HepG2 (cell line): ENCODE results near the gene OTOP3. TPM values are rescaled to one million over a fixed set of nuclear protein-coding genes. Genes with fewer than 3 reads are reported as not detected.

Experiments
- ATAC-seq: fragments of 200-7000 bp; cut with Tn5 transposase; 3 replicates; pipeline ENCODE4 v1.9.1; 2020; ENCODE audit warnings: mild to moderate bottlenecking, moderate library complexity
- BruUV-seq: library from RNA; stranded (reverse); fragments of 400-500 nt; replicated peaks from 2 replicates; lab custom pipeline; 2021; lab: Mats Ljungman, UMichigan
- CTCF ChIA-PET: fragments of 300-600 bp; formaldehyde crosslinking; extraction: SDS; loops from one replicate; lab custom pipeline; 2021; ENCODE audit warnings: low total read pairs, inconsistent platforms, low intra/inter-chr PET ratio; lab: Yijun Ruan, JAX
- POLR2A ChIA-PET: fragments of 350-600 bp; sonication (Branson Sonifier 250); formaldehyde crosslinking; loops from one replicate; lab custom pipeline; 2020; ENCODE audit warnings: antibody characterized with exemption, inconsistent platforms; lab: Yijun Ruan, JAX
- DNase-seq: peaks from one replicate; pipeline ENCODE4 v3.0.0-alpha.2; 2015; ENCODE audit warnings: low spot score
- FAIRE-seq: peaks from 3 replicates; lab custom pipeline; 2011; peaks lifted over from hg19 to GRCh38; lab: Jason Lieb, UNC
- H2AFZ ChIP-seq: one replicate; pipeline ENCODE4 v1.6.1; 2011; ENCODE audit warnings: low read length, inconsistent platforms
- H3K27ac ChIP-seq: fragments of 300-600 bp; 3 replicates; pipeline ENCODE4 v1.8.0; 2011; ENCODE audit warnings: mixed run types, mild to moderate bottlenecking, mixed read lengths, low read length, inconsistent platforms; ENCODE audit not compliant: insufficient read depth; ENCODE audit errors: extremely low read length
- H3K27me3 ChIP-seq, 2 experiments: fragments of 200-600 bp in 1 of 2; 2 replicates in 1 of 2; 3 replicates in 1 of 2; pipeline versions ENCODE4 v1.6.0 to v1.8.0; 2011; ENCODE audit warnings: low read length in 2 of 2, mild to moderate bottlenecking in 2 of 2, moderate library complexity in 2 of 2, inconsistent platforms in 1 of 2; ENCODE audit not compliant: insufficient read depth in 2 of 2, control insufficient read depth in 1 of 2
- H3K36me3 ChIP-seq, 2 experiments: fragments of 200-600 bp in 1 of 2; replicated peaks in 1 of 2; 2 replicates in 1 of 2; 3 replicates in 1 of 2; pipeline versions ENCODE4 v1.5.1 to v1.8.0; 2011; ENCODE audit warnings: low read length in 2 of 2, inconsistent platforms in 1 of 2; ENCODE audit not compliant: insufficient read depth in 2 of 2, control insufficient read depth in 1 of 2
- H3K4me1 ChIP-seq: 2 replicates; pipeline ENCODE4 v1.5.1; 2012; ENCODE audit warnings: low read length, inconsistent platforms; ENCODE audit not compliant: insufficient read depth
- H3K4me2 ChIP-seq: 2 replicates; pipeline ENCODE4 v1.6.0; 2011; ENCODE audit warnings: low read depth, low read length, inconsistent platforms
- H3K4me3 ChIP-seq, 3 experiments: fragments of 200-600 bp in 1 of 3; sonication (generic), shearing (Covaris generic) in 1 of 3; replicated peaks in 1 of 3; 2 replicates each; pipeline ENCODE4 v1.5.1; 2011 to 2016; ENCODE audit warnings: low read length in 3 of 3, inconsistent platforms in 2 of 3, low read depth in 2 of 3, mild to moderate bottlenecking in 2 of 3, control low read depth in 1 of 3, mixed read lengths in 1 of 3; ENCODE audit not compliant: insufficient read depth in 1 of 3
- H3K79me2 ChIP-seq: one replicate; pipeline ENCODE4 v1.6.1; 2011; ENCODE audit warnings: low read length, inconsistent platforms; ENCODE audit not compliant: insufficient read depth
- H3K9ac ChIP-seq: 2 replicates; pipeline ENCODE4 v1.6.0; 2011; ENCODE audit warnings: mild to moderate bottlenecking, low read depth, low read length, inconsistent platforms; ENCODE audit not compliant: insufficient read depth
- H3K9me3 ChIP-seq: 2 replicates; pipeline ENCODE4 v1.5.1; 2012; ENCODE audit warnings: mild to moderate bottlenecking, low read length
- H4K20me1 ChIP-seq: 2 replicates; pipeline ENCODE4 v1.6.0; 2011; ENCODE audit warnings: inconsistent platforms, mild to moderate bottlenecking, low read length, moderate library complexity; ENCODE audit not compliant: insufficient read depth
- ARID2 ChIP-seq: sonication (generic); formaldehyde crosslinking; IDR thresholded peaks from 2 replicates; pipeline ENCODE4 v1.8.1; 2022; ENCODE audit warnings: mild to moderate bottlenecking, missing genetic modification reagents, borderline replicate concordance
- ESRRA ChIP-seq: sonication (generic); formaldehyde crosslinking; IDR thresholded peaks from 2 replicates; pipeline ENCODE4 v1.5.1; 2020; ENCODE audit warnings: mild to moderate bottlenecking, low read depth, missing genetic modification reagents
- HIVEP1 ChIP-seq: sonication (generic); formaldehyde crosslinking; IDR thresholded peaks from 2 replicates; pipeline ENCODE4 v1.4.0; 2020; ENCODE audit warnings: mild to moderate bottlenecking, missing genetic modification reagents
- MED1 ChIP-seq: sonication (generic); formaldehyde crosslinking; IDR thresholded peaks from 2 replicates; pipeline ENCODE4 v1.4.0; 2020; ENCODE audit warnings: missing genetic modification reagents
- NCOR1 ChIP-seq: fragments of 200-600 bp; sonication (generic); IDR thresholded peaks from 2 replicates; pipeline ENCODE4 v1.7.0; 2017; ENCODE audit warnings: antibody characterized with exemption, low read length, borderline replicate concordance
- SP140L ChIP-seq: sonication (generic); formaldehyde crosslinking; IDR thresholded peaks from 2 replicates; pipeline ENCODE4 v1.4.0; 2020; ENCODE audit warnings: missing genetic modification reagents, borderline replicate concordance
- TP53 ChIP-seq: sonication (generic); formaldehyde crosslinking; conservative IDR thresholded peaks from 2 replicates; pipeline ENCODE4 v1.4.0; 2020; ENCODE audit warnings: missing genetic modification reagents
- ZNF441 ChIP-seq: sonication (generic); formaldehyde crosslinking; IDR thresholded peaks from 2 replicates; pipeline ENCODE4 v1.7.0; 2021; ENCODE audit warnings: missing genetic modification reagents, borderline replicate concordance
- ZNF7 ChIP-seq: IDR thresholded peaks from 2 replicates; pipeline ENCODE4 v1.6.1; 2016; ENCODE audit warnings: missing biosample characterization, missing genetic modification reagents
- ZSCAN30 ChIP-seq: sonication (generic); formaldehyde crosslinking; IDR thresholded peaks from 2 replicates; pipeline ENCODE4 v1.5.0; 2020; ENCODE audit warnings: mild to moderate bottlenecking, missing genetic modification reagents
- WGBS: methylation state at CpG from one replicate; pipeline ENCODE4 v1.1.6; 2017; ENCODE audit warnings: low lambda C conversion rate; 5-methylcytosine and 5-hydroxymethylcytosine counted together
- in situ Hi-C: cut with HindIII; loops from 2 replicates; pipeline ENCODE4 v1.10.0; 2017; ENCODE audit warnings: low pct_unique_long_range_greater_than_20kb; ENCODE audit not compliant: extremely low pct_ligation_motif_present
- intact Hi-C: fragments of 100-400 bp; cut with micrococcal nuclease; formaldehyde crosslinking; loops from one replicate; pipeline ENCODE4 v1.10.0; 2022; ENCODE audit not compliant: unreplicated experiment
- polyA plus RNA-seq, 8 experiments: library from polyadenylated mRNA; depleted of rRNA in 3 of 8; stranded (reverse) in 7 of 8; unstranded in 1 of 8; fragments of >200 nt; fragmentation: Illumina TruSeq in 4 of 8; extraction: Trizol in 4 of 8; gene quantifications; 2 replicates each; pipeline versions ENCODE4 v1.2.1 to v1.2.3, GENCODE V29; 2011 to 2016; ENCODE audit warnings: low read depth in 4 of 8, missing spikeins in 1 of 8, mixed read lengths in 1 of 8; ENCODE audit not compliant: insufficient read depth in 1 of 8
- total RNA-seq, 5 experiments: library from RNA; depleted of rRNA; stranded (reverse); fragments of >200 nt; fragmentation: Illumina TruSeq; extraction: Trizol; gene quantifications; 2 replicates each; pipeline ENCODE4 v1.2.3, GENCODE V29; 2016; ENCODE audit warnings: low read depth in 1 of 5
- TF ChIP-seq, protein P1 (sequence below): sonication (generic); formaldehyde crosslinking; IDR thresholded peaks from 2 replicates; pipeline ENCODE4 v1.4.0; 2020; ENCODE audit warnings: missing genetic modification reagents, borderline replicate concordance
- TF ChIP-seq, protein P2 (sequence below): sonication (generic); formaldehyde crosslinking; IDR thresholded peaks from 2 replicates; pipeline ENCODE4 v1.4.0; 2020; ENCODE audit warnings: low read depth, mild to moderate bottlenecking, missing genetic modification reagents
- TF ChIP-seq, protein P3 (sequence below): sonication (generic); formaldehyde crosslinking; IDR thresholded peaks from 2 replicates; pipeline ENCODE4 v1.5.1; 2020; ENCODE audit warnings: mild to moderate bottlenecking, missing genetic modification reagents, moderate library complexity

OTOP3 gene
- total and polyA plus RNA-seq, 2 of the 13 experiments (the other 11 are each of a cell fraction or from before 2014, with no cell fraction given): not detected

DNA sequence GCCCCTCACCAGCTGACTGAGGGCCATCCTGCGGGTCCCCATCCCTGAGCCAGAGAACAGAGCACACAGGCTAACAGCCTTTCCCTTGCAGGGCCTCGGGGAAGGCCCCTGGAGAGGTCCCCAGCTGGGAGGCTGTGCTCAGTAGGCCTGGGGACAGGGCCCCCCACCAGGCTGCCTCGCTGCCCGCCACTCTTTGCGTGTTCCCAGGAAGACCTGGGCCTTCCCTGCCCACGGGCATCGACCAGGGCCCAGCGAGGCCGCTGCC lies 36.1 kb downstream of the OTOP3 start (continued):
- TF ChIP-seq, protein P1, sequence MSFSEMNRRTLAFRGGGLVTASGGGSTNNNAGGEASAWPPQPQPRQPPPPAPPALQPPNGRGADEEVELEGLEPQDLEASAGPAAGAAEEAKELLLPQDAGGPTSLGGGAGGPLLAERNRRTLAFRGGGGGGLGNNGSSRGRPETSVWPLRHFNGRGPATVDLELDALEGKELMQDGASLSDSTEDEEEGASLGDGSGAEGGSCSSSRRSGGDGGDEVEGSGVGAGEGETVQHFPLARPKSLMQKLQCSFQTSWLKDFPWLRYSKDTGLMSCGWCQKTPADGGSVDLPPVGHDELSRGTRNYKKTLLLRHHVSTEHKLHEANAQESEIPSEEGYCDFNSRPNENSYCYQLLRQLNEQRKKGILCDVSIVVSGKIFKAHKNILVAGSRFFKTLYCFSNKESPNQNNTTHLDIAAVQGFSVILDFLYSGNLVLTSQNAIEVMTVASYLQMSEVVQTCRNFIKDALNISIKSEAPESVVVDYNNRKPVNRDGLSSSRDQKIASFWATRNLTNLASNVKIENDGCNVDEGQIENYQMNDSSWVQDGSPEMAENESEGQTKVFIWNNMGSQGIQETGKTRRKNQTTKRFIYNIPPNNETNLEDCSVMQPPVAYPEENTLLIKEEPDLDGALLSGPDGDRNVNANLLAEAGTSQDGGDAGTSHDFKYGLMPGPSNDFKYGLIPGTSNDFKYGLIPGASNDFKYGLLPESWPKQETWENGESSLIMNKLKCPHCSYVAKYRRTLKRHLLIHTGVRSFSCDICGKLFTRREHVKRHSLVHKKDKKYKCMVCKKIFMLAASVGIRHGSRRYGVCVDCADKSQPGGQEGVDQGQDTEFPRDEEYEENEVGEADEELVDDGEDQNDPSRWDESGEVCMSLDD: no peak
- TF ChIP-seq ESRRA (CRISPR knock-in tag): no peak
- TF ChIP-seq MED1 (CRISPR knock-in tag): peak; percentile 47
- no peak for TF ChIP-seq ZNF441 (CRISPR knock-in tag)
- TF ChIP-seq ZNF7 (CRISPR knock-in tag): no peak

DNA sequence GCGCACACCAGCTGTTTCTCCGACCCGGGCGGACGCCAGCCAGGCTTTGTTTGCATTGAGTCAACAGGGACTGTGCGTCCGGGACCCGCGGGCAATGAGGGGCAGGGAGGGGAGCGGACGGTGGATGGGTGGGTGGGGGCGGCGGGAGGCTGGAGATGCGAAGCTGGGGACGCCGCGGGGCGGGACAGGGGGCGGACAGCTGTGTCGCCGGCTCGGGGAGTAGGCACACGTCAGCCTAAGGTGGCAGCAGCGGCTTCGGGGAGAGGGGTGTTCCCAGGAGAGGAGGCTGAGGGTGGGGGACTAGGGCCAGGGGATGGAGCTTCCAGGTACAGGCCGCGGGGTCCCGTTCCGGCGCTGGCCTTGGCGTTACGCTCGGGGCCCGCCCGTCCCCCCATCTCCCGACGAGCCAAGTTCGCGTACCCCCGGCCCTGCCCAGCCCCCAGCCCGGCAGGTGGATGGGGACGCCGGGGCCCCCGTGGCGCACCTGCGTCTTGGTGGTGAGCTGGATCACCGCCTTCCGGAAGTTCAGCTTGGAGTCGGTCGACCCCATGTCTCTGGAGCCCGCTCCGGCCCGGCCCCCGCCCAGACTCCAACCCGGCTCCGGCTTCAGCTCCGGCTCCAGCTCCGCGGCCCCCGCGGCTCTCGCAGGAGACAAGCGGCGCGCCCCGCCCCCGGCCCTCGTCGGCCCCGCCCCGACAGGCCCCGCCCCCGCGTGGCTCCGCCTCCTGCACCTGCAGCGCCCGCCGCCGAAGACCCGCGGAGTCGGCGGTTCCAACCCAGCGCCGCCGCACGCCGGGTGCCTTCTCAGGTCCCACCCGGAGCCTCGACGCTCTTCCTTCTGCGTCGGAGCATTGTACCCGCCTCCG lies 36.6 kb downstream of the OTOP3 start, which contains the start of gene HID1:
TSS of gene HID1 (minus strand) at position 653 of the 866 bp plus-strand sequence. CDS start at position 550, 103 bp downstream.
- Histone ChIP-seq H3K4me3 (peak within 1 kb of the TSS; percentile 67 to 83 (median 70)), H4K20me1 (no peaks in the 10 kb centered on the region), H3K27ac (no peak within 1 kb of the TSS), H3K9ac (peak within 1 kb of the TSS; percentile 40; the same call in 1 of the 2 replicates), H3K9me3 (no peaks in the 10 kb centered on the region), H3K27me3 (peaks cover 5 to 50% of the 10 kb centered on the region in 2 experiments; a peak in 4 of 5 replicates), H3K4me2 (peak within 1 kb of the TSS; percentile 87), H3K36me3 (no peaks in the 10 kb centered on the region), H2AFZ (no peak within 1 kb of the TSS), H3K4me1 (peaks cover 54% of the 10 kb centered on the region), H3K79me2 (no peaks in the 10 kb centered on the region)
- FAIRE-seq: no peak
- BruUV-seq: no TSS peak
- ChIA-PET CTCF (no interaction called here), POLR2A (interaction anchor here (0.7 to 4.7 kb wide), 16 partner anchors 11 to 540 kb away, joined by 3 to 65 read pairs (median 6); partner anchors contain the start of genes ATP5PD, CDR2L, FDXR and GGA3)
- ATAC-seq: peak; percentile 90
- WGBS: 0% methylated on average over 22 of the region's 95 CpGs
- intact Hi-C loops: no loop called here
- peak; percentile 73 for DNase-seq
- in situ Hi-C loops: no loop called here
- TF ChIP-seq, protein P2, sequence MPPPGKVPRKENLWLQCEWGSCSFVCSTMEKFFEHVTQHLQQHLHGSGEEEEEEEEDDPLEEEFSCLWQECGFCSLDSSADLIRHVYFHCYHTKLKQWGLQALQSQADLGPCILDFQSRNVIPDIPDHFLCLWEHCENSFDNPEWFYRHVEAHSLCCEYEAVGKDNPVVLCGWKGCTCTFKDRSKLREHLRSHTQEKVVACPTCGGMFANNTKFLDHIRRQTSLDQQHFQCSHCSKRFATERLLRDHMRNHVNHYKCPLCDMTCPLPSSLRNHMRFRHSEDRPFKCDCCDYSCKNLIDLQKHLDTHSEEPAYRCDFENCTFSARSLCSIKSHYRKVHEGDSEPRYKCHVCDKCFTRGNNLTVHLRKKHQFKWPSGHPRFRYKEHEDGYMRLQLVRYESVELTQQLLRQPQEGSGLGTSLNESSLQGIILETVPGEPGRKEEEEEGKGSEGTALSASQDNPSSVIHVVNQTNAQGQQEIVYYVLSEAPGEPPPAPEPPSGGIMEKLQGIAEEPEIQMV (CRISPR knock-in tag): peak; percentile 94
- TF ChIP-seq ARID2: no peak
- TF ChIP-seq TP53 (CRISPR knock-in tag): no peak
- TF ChIP-seq, protein P3, sequence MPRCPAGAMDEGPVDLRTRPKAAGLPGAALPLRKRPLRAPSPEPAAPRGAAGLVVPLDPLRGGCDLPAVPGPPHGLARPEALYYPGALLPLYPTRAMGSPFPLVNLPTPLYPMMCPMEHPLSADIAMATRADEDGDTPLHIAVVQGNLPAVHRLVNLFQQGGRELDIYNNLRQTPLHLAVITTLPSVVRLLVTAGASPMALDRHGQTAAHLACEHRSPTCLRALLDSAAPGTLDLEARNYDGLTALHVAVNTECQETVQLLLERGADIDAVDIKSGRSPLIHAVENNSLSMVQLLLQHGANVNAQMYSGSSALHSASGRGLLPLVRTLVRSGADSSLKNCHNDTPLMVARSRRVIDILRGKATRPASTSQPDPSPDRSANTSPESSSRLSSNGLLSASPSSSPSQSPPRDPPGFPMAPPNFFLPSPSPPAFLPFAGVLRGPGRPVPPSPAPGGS: 0 out of 2 replicates have a peak, but pooled peaks have one; percentile 2
- no peak for TF ChIP-seq SP140L (CRISPR knock-in tag)
- 0 out of 2 replicates have a peak, but pooled peaks have one; percentile 22 for TF ChIP-seq HIVEP1 (CRISPR knock-in tag)
- TF ChIP-seq NCOR1: no peak
- no peak for TF ChIP-seq ZSCAN30 (CRISPR knock-in tag)
